ENCODE measurements around the gene R3HDM4.

- TF ChIP-seq EZH2 (IDR thresholded peaks at IDR 0.05; ENCODE audit: borderline replicate concordance, low read length): no peak
- TF ChIP-seq CTCF (conservative IDR thresholded peaks at IDR 0.05 in 1 of 2, IDR thresholded peaks at IDR 0.05 in 1 of 2; ENCODE audit: extremely low read depth in 1 of 2, insufficient read depth in 1 of 2, low read depth in 1 of 2, low read length in 2 of 2): no peak
These were observed 31.5 kb downstream of the R3HDM4 start for GRCh38 chr19:881385-882071.
